ENCODE data around the gene LFNG. TPM values are rescaled to one million over a fixed set of nuclear protein-coding genes. Genes with fewer than 3 reads are reported as not detected.

LFNG gene
- total RNA-seq, 1 experiment from 2014 or later = 4.5 TPM

- no peaks in the 10 kb centered on the region for H3K9me3 Mint-ChIP-seq (ENCODE audit: unreplicated experiment)
- Histone ChIP-seq H3K4me1 (peaks cover 13% of the 10 kb centered on the region), H3K27me3 (replicated peaks; ENCODE audit: control insufficient read depth, insufficient read depth, low read length) (no peaks in the 10 kb centered on the region), H3K9me3 (no peaks in the 10 kb centered on the region), H3K4me3 (ENCODE audit: low read depth, low read length) (no peak overlapping the region), H3K36me3 (ENCODE audit: control insufficient read depth, insufficient read depth, low read length) (no peaks in the 10 kb centered on the region)
- no peak overlapping the region for H3K4me3 Mint-ChIP-seq (ENCODE audit: unreplicated experiment)
- ChIA-PET CTCF (no interaction called here), POLR2A (no interaction called here)
- no peaks in the 10 kb centered on the region for H3K27me3 Mint-ChIP-seq (ENCODE audit: insufficient read depth, unreplicated experiment)
- no peak for DNase-seq
- no peaks in the 10 kb centered on the region for H3K36me3 Mint-ChIP-seq (ENCODE audit: insufficient read depth, unreplicated experiment)
- no peak overlapping the region for H3K27ac Mint-ChIP-seq (ENCODE audit: unreplicated experiment)
- no peaks in the 10 kb centered on the region for H3K4me1 Mint-ChIP-seq (ENCODE audit: low read depth, unreplicated experiment)
- no TSS peak for BruUV-seq (replicated peaks)
- intact Hi-C loops (cut with micrococcal nuclease; ENCODE audit: unreplicated experiment) = no loop called here
- no peak for TF ChIP-seq CTCF (IDR thresholded peaks at IDR 0.05; ENCODE audit: insufficient read depth in 1 of 2, low read depth in 1 of 2, low read length in 1 of 2, severe bottlenecking in 1 of 2, unreplicated experiment in 1 of 2)
Observed at GRCh38 chr7:2510130-2510776, 9.3 kb upstream of the LFNG start.

GRCh38 chr7:2510909-2511768, 8.4 kb upstream of the LFNG start:
- no peaks in the 10 kb centered on the region for H3K36me3 ChIP-seq (ENCODE audit: control insufficient read depth, insufficient read depth, low read length)
- H3K27ac Mint-ChIP-seq (ENCODE audit: unreplicated experiment) = no peak overlapping the region
- ChIA-PET CTCF (interaction anchor here (0.6 kb wide), 3 partner anchors 28 to 120 kb away, joined by 3 to 12 read pairs (median 3); no protein-coding TSS in a partner anchor), POLR2A (no interaction called here)
- no peak overlapping the region for H3K4me3 Mint-ChIP-seq (ENCODE audit: unreplicated experiment)
- no TSS peak for BruUV-seq (replicated peaks)
- intact Hi-C loops (cut with micrococcal nuclease; ENCODE audit: unreplicated experiment) = no loop called here
- no peaks in the 10 kb centered on the region for H3K9me3 Mint-ChIP-seq (ENCODE audit: unreplicated experiment)
- H3K4me1 ChIP-seq = peaks cover 13% of the 10 kb centered on the region
- no peaks in the 10 kb centered on the region for H3K27me3 ChIP-seq (replicated peaks; ENCODE audit: control insufficient read depth, insufficient read depth, low read length)
- DNase-seq = peak in 1 of 2 experiments; percentile 54
- H3K4me1 Mint-ChIP-seq (ENCODE audit: low read depth, unreplicated experiment) = no peaks in the 10 kb centered on the region
- no peak overlapping the region; the same call in 1 of the 2 replicates for H3K4me3 ChIP-seq (ENCODE audit: low read depth, low read length)
- H3K27me3 Mint-ChIP-seq (ENCODE audit: insufficient read depth, unreplicated experiment) = no peaks in the 10 kb centered on the region
- TF ChIP-seq CTCF (IDR thresholded peaks at IDR 0.05; ENCODE audit: insufficient read depth in 1 of 2, low read depth in 1 of 2, low read length in 1 of 2, severe bottlenecking in 1 of 2, unreplicated experiment in 1 of 2) = no peak
- H3K36me3 Mint-ChIP-seq (ENCODE audit: insufficient read depth, unreplicated experiment) = no peaks in the 10 kb centered on the region
- H3K9me3 ChIP-seq = no peaks in the 10 kb centered on the region

- no peaks in the 10 kb centered on the region for H3K9me3 Mint-ChIP-seq (ENCODE audit: unreplicated experiment)
- peaks cover 13% of the 10 kb centered on the region for H3K4me1 ChIP-seq
- CTCF ChIA-PET = interaction anchor here (0.6 kb wide), 1 partner anchor 48 kb away, joined by 3 read pairs; no protein-coding TSS in a partner anchor
- POLR2A ChIA-PET = no interaction called here
- no peaks in the 10 kb centered on the region for H3K36me3 ChIP-seq (ENCODE audit: control insufficient read depth, insufficient read depth, low read length)
- H3K36me3 Mint-ChIP-seq (ENCODE audit: insufficient read depth, unreplicated experiment) = no peaks in the 10 kb centered on the region
- H3K4me3 Mint-ChIP-seq (ENCODE audit: unreplicated experiment) = no peak overlapping the region
- no peaks in the 10 kb centered on the region for H3K4me1 Mint-ChIP-seq (ENCODE audit: low read depth, unreplicated experiment)
- H3K9me3 ChIP-seq = no peaks in the 10 kb centered on the region
- no peak for TF ChIP-seq CTCF (IDR thresholded peaks at IDR 0.05; ENCODE audit: insufficient read depth in 1 of 2, low read depth in 1 of 2, low read length in 1 of 2, severe bottlenecking in 1 of 2, unreplicated experiment in 1 of 2)
- no peak overlapping the region for H3K27ac Mint-ChIP-seq (ENCODE audit: unreplicated experiment)
- no TSS peak for BruUV-seq (replicated peaks)
- intact Hi-C loops (cut with micrococcal nuclease; ENCODE audit: unreplicated experiment) = no loop called here
- no peak for DNase-seq
- no peaks in the 10 kb centered on the region for H3K27me3 Mint-ChIP-seq (ENCODE audit: insufficient read depth, unreplicated experiment)
- no peaks in the 10 kb centered on the region for H3K27me3 ChIP-seq (replicated peaks; ENCODE audit: control insufficient read depth, insufficient read depth, low read length)
- no peak overlapping the region for H3K4me3 ChIP-seq (ENCODE audit: low read depth, low read length)
Observed at GRCh38 chr7:2511769-2512168, 7.8 kb upstream of the LFNG start.
